A549 treated with DMSO at 1 μM for 4 hours (cell line): Measurements from ENCODE around the gene RASSF10. TPM values are rescaled to one million over a fixed set of nuclear protein-coding genes. Genes with fewer than 3 reads are reported as not detected.

Source experiments
- total RNA-seq: library from RNA; stranded (reverse); fragments of 200-300 nt; extraction: Qiagen RNA extraction; gene quantifications from 5 replicates; pipeline ENCODE4 v1.2.3, GENCODE V29; 2022; ENCODE audit warnings: low read depth

The RASSF10 gene
- 7.2 to 11.2 TPM (median 10.4 TPM) in 5 replicates for total RNA-seq

DNA sequence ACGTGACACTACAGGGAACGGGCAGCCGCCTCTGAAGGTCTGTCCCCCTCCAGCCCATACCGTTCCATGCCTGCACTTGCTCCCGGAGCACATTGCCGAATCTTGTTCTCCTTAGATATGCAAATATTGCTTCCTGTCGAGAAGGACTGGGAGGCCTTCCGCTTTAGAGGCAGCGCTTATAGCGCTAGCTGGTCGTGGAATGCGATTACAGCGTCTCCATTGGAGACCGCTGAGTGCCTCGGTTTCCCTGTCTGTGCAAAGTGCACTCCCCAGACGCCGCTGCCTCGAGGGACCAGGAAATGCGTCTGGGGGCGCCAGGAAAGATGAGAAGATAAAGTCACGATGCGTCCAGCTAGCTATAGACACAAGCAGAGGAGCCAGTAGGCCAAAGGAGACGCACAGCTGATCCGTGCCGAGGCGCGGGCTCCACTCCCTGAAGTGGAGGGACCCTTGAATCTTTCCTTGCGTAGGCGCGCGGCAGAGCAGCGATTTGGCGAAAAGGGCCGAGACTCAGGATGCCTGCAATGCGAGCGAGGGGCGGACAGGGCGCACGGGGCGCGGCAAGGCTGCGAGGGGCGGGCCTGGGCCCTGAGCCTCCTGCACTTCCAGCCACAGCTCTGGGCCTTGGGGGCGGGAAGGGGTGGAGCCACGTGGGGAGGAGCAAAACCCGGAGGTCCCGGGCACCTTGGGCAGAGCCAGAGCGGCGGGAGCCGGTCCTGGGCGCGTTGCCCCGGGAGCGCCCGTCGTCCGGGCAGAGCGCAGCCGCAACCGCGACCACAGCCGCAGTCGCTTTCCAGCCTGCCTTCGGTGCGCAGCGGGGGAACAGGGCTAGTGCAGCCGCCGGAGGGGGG lies at the start of gene RASSF10:
TSS of gene RASSF10 (plus strand) at position 692 of the 851 bp plus-strand sequence. CDS start 261 bp downstream, outside the sequence.

